Measurements from ENCODE around the gene PRTFDC1. TPM values are rescaled to one million over a fixed set of nuclear protein-coding genes. Genes with fewer than 3 reads are reported as not detected.
"Not testable (repeated sequence)": the region's sequence is repeated elsewhere in the genome, so short reads cannot be mapped to it uniquely, and the experiment has no call there.

PRTFDC1 gene
- total RNA-seq, 1 donor from 2014 or later: 1.5 TPM

GRCh38 chr10:24920907-24921881 lies 31.2 kb downstream of the PRTFDC1 start:
- TF ChIP-seq, protein P1, sequence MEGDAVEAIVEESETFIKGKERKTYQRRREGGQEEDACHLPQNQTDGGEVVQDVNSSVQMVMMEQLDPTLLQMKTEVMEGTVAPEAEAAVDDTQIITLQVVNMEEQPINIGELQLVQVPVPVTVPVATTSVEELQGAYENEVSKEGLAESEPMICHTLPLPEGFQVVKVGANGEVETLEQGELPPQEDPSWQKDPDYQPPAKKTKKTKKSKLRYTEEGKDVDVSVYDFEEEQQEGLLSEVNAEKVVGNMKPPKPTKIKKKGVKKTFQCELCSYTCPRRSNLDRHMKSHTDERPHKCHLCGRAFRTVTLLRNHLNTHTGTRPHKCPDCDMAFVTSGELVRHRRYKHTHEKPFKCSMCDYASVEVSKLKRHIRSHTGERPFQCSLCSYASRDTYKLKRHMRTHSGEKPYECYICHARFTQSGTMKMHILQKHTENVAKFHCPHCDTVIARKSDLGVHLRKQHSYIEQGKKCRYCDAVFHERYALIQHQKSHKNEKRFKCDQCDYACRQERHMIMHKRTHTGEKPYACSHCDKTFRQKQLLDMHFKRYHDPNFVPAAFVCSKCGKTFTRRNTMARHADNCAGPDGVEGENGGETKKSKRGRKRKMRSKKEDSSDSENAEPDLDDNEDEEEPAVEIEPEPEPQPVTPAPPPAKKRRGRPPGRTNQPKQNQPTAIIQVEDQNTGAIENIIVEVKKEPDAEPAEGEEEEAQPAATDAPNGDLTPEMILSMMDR (IDR thresholded peaks at IDR 0.05; ENCODE audit: borderline replicate concordance): no peak
- Histone ChIP-seq H3K4me3 (no peak overlapping the region), H3K9me3 (replicated peaks) (peaks cover 15% of the 10 kb centered on the region), H3K36me3 (no peaks in the 10 kb centered on the region), H3K27ac (replicated peaks) (peak overlapping the region; percentile 25), H3K4me1 (peaks cover 10% of the 10 kb centered on the region), H3K27me3 (ENCODE audit: low read depth) (no peaks in the 10 kb centered on the region)
- intact Hi-C loops (cut with micrococcal nuclease): no loop called here
- DNase-seq: peak; percentile 32

- peaks cover 15% of the 10 kb centered on the region for H3K9me3 ChIP-seq (replicated peaks)
- intact Hi-C loops (cut with micrococcal nuclease); DNase-seq: not testable (repeated sequence)
Observed at GRCh38 chr10:24920192-24920591, 32.2 kb downstream of the PRTFDC1 start.

DNA sequence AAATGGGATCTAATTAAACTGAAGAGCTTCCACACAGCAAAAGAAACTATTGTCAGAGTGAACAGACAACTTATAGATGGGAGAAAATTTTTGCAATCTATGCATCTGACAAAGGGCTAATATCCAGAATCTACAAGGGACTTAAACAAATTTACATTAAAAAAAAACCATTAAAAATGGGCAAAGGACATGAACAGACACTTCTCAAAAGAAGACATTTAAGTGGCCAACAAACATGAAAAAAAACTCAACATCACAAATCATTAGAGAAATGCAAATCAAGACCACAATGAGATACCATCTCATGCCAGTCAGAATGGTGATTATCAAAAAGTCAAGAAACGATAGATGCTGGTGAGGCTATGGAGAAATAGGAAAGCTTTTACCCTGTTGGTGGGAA lies 32.8 kb downstream of the PRTFDC1 start:
- H3K27me3 ChIP-seq (ENCODE audit: low read depth); DNase-seq; H3K27ac ChIP-seq (replicated peaks); intact Hi-C loops (cut with micrococcal nuclease); H3K36me3 ChIP-seq; H3K4me3 ChIP-seq: not testable (repeated sequence)
- H3K9me3 ChIP-seq (replicated peaks): peaks cover 11% of the 10 kb centered on the region
- H3K4me1 ChIP-seq: peaks cover 11% of the 10 kb centered on the region

More at GRCh38 chr10:24920192-24920591, 32.2 kb downstream of the PRTFDC1 start:
- H3K27ac ChIP-seq (replicated peaks); H3K27me3 ChIP-seq (ENCODE audit: low read depth); H3K4me3 ChIP-seq; H3K36me3 ChIP-seq: not testable (repeated sequence)
- H3K4me1 ChIP-seq: peaks cover 10% of the 10 kb centered on the region

- H3K4me3 ChIP-seq: no peak overlapping the region
- H3K9me3 ChIP-seq (replicated peaks): peaks cover 8% of the 10 kb centered on the region
- intact Hi-C loops (cut with micrococcal nuclease): no loop called here
Observed at GRCh38 chr10:24917979-24918378, 34.4 kb downstream of the PRTFDC1 start.

DNA sequence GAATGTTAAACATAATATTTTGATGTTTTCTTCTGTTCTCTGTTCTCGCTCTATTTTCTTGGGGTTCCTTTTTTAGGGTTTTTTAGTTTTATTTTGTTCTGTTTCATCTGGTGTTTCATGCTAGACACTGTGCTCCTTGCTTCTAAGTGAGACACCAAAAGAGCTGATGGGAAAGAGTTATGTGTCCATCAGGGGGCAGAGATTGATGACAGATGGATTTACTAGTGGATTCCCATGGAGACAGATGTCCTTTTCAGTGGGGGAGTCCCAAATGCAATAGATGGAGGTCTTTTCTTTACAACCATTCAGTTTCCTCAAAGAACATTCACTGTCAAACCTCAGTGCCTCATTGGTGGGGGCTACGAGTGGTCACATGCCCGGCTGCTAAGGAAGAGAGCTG lies 34.9 kb downstream of the PRTFDC1 start:
- intact Hi-C loops (cut with micrococcal nuclease): no loop called here
- Histone ChIP-seq H3K4me3 (no peak overlapping the region), H3K27me3 (ENCODE audit: low read depth) (no peaks in the 10 kb centered on the region), H3K4me1 (peaks cover 16% of the 10 kb centered on the region), H3K9me3 (replicated peaks) (peaks cover 8% of the 10 kb centered on the region), H3K27ac (replicated peaks) (no peak overlapping the region), H3K36me3 (no peaks in the 10 kb centered on the region)
- no peak for DNase-seq
- TF ChIP-seq, protein P1 (IDR thresholded peaks at IDR 0.05; ENCODE audit: borderline replicate concordance): no peak

More at GRCh38 chr10:24917979-24918378, 34.4 kb downstream of the PRTFDC1 start:
- TF ChIP-seq, protein P1 (IDR thresholded peaks at IDR 0.05; ENCODE audit: borderline replicate concordance): no peak
- H3K27me3 ChIP-seq (ENCODE audit: low read depth): no peaks in the 10 kb centered on the region
- H3K27ac ChIP-seq (replicated peaks): no peak overlapping the region
- H3K4me1 ChIP-seq: peaks cover 16% of the 10 kb centered on the region
- DNase-seq: no peak
- no peaks in the 10 kb centered on the region for H3K36me3 ChIP-seq

DNA sequence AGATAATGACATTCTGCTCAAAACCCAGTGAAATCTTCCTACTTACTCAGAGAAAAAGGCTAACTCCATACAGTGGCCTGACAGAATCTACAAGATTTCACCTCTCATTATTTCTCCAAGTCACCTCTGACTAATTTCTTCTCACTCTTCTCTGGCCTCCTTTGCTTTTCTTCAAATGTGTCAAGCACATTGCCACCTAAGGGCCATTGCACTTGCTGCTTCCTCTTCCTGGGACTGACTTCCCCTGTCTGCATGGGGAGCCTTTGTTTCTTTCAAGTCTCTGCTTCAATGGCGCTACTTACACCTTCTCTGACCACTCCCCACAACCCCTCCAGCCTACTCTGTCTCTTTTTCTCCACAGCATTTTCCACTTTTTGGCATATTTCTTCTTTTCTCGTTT lies 36.0 kb downstream of the PRTFDC1 start:
- Histone ChIP-seq H3K9me3 (replicated peaks) (peaks cover 8% of the 10 kb centered on the region), H3K27me3 (ENCODE audit: low read depth) (no peaks in the 10 kb centered on the region), H3K36me3 (no peaks in the 10 kb centered on the region), H3K27ac (replicated peaks) (no peak overlapping the region), H3K4me1 (peaks cover 13% of the 10 kb centered on the region), H3K4me3 (no peak overlapping the region)
- TF ChIP-seq, protein P1 (IDR thresholded peaks at IDR 0.05; ENCODE audit: borderline replicate concordance): no peak
- no peak for DNase-seq
- intact Hi-C loops (cut with micrococcal nuclease): no loop called here
